Measurements from ENCODE around the gene LIN7A.

The LIN7A gene

DNA sequence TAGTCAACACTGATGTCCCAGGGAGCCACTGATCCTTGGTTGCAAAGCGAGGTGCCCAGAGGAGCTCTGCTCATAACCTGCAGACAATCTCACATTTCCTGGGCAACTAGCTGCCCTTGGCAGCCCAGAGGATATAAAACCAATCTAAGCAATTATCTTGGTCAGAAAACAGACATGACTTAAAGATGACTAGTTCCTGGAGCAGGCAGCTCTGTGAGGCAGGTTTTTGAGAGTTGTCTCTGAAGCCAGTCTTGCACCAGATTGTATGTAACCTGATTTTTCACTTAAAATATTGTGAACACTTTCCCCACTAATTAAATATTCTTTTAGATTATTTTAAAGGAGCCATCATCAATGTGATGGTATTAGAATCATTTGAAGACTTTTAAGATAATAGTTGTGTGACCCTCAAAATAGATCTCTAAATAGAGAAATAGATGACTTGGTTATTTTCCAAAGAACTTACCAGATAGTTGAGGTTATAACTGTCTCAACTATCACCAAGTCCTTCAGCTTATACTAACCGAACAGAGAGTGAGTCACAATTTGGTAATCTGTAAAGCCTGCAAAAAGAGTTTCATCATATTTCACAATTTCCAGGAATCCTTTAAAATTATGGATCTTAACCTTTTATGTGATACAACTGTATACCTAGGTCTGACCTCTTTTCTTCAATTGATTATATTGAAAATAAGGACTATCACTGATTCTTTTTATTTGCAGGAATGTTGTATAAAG lies 75.9 kb downstream of the LIN7A start:
- TF ChIP-seq, protein P1, sequence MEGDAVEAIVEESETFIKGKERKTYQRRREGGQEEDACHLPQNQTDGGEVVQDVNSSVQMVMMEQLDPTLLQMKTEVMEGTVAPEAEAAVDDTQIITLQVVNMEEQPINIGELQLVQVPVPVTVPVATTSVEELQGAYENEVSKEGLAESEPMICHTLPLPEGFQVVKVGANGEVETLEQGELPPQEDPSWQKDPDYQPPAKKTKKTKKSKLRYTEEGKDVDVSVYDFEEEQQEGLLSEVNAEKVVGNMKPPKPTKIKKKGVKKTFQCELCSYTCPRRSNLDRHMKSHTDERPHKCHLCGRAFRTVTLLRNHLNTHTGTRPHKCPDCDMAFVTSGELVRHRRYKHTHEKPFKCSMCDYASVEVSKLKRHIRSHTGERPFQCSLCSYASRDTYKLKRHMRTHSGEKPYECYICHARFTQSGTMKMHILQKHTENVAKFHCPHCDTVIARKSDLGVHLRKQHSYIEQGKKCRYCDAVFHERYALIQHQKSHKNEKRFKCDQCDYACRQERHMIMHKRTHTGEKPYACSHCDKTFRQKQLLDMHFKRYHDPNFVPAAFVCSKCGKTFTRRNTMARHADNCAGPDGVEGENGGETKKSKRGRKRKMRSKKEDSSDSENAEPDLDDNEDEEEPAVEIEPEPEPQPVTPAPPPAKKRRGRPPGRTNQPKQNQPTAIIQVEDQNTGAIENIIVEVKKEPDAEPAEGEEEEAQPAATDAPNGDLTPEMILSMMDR (IDR thresholded peaks at IDR 0.05), result no peak
- TF ChIP-seq ZFX (IDR thresholded peaks at IDR 0.05; ENCODE audit: borderline replicate concordance), result no peak

DNA sequence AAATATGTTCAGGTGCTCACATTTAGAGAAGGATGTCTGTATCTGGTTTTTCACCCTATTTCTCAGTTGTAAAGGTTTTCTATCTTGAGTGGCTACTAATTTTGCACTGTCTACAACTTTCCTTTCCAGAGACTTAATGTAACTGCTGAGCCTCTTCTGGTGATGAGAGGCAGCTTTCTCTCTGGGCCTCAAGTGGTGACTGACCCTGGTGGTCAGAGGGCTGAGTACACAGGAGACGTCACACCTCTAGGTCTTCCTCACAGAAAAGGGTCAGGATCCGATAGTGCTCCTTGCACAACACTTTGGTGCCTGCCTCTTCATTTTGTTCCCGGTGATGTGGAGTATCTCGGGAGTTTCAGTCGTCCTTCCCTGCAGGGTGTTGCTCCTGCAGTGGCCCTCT lies 76.8 kb downstream of the LIN7A start:
- TF ChIP-seq, protein P1 (IDR thresholded peaks at IDR 0.05), result no peak
- TF ChIP-seq ZFX (IDR thresholded peaks at IDR 0.05; ENCODE audit: borderline replicate concordance), result no peak
- H3K27ac ChIP-seq, result no peak overlapping the region

More for the DNA sequence above, 75.9 kb downstream of the LIN7A start:
- H3K27ac ChIP-seq, result no peak overlapping the region

DNA sequence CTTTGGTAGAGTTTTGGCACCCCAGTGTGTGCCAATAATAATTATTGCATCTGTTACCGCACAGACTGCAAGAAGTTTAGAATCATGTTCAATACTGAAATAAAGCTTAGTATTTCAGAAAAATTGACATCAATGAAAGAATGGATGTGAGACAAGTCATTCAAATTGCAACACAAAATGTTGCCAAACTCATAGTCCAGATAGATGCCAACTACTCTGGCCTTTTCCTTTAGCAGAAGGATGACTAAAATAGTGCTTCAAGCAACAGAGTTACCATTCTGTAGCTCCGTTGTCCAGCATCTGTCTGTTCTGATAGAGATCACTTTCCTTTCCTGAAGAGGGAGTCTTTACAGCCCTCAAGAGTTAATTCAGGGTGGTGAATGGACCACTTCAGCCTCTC lies 77.5 kb downstream of the LIN7A start:
- TF ChIP-seq ZFX (IDR thresholded peaks at IDR 0.05; ENCODE audit: borderline replicate concordance), result no peak
- TF ChIP-seq, protein P1 (IDR thresholded peaks at IDR 0.05), result no peak
- H3K27ac ChIP-seq, result no peak overlapping the region

DNA sequence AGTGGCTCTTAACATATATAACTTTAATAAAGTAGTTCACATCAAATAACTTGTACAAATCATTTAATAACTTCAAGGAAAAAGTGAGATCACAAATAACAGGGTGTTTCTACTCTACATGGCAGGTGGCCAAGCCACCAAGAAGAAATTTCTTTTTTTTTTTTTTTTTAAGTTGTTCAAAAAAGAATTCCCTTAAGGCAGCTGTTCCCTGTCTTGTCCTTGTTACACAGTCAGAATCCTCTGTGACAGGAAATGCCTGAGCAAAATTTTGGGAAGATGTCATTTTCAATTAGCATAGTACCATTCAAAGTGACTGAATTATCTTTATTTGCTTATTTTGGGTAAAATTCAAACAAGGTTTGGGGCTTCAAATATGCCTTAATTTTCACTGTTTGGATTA lies 79.4 kb downstream of the LIN7A start:
- no peak for TF ChIP-seq ZFX (IDR thresholded peaks at IDR 0.05; ENCODE audit: borderline replicate concordance)
- TF ChIP-seq, protein P1 (IDR thresholded peaks at IDR 0.05), result no peak
- no peak overlapping the region for H3K27ac ChIP-seq

DNA sequence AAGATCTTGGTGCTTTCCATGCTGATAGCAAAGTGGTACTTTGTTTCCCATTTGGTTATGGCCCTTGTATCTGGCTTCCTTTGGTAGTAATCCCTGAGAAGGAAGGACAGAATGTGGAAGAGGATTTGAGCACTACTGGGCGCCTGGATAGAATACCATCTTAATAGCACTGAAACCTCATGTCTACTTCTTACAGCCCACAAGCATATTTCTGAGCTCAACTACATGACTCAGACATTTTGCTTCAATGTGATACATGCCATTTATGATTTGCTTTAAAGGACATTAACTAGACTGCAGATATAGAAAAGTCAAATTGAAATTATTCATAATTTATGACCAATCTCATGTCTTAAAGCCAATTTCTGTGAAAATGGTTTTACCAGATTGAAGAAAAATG lies 80.4 kb downstream of the LIN7A start:
- H3K27ac ChIP-seq, result no peak overlapping the region
- no peak for TF ChIP-seq ZFX (IDR thresholded peaks at IDR 0.05; ENCODE audit: borderline replicate concordance)
- TF ChIP-seq, protein P1 (IDR thresholded peaks at IDR 0.05), result no peak

DNA sequence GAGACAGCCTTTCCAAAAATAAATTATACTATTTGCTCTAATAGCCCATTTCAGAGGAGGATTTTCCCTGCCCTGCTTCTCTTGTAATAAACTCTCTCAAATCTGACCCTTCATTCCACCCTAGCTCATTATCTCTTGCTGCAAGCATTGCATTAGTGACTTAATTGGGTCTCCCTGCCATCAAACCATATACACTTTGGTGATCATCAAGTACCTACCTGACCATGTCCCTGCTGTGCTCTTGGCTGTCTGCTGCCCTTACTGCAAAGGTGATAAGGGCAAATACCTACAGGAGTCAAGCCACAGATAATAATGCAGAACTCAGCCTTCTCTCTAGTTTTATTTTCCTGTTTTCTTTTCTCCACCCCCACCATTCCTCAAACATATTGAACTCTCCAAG lies 88.4 kb downstream of the LIN7A start:
- TF ChIP-seq ZFX (IDR thresholded peaks at IDR 0.05; ENCODE audit: borderline replicate concordance), result no peak
- TF ChIP-seq, protein P1 (IDR thresholded peaks at IDR 0.05), result no peak
- H3K27ac ChIP-seq, result no peak overlapping the region

DNA sequence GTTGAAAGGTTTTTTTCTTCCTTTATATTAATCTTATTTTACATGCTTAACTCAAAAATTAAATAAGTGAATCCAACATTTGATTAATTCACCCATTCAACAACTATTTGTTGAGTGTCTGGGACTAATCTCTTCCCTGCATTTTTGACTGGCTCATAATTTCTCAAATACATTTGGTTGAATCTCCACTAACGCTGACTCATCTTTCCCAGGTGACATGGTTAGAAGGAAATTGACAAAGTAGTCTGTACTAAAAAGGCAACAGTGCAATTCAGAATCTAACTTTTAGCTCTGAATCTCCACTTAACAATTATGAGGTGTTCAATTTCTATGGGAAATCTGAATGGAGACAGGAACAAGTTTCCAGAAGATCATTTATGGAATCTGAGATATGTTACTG lies 88.9 kb downstream of the LIN7A start:
- no peak for TF ChIP-seq ZFX (IDR thresholded peaks at IDR 0.05; ENCODE audit: borderline replicate concordance)
- TF ChIP-seq, protein P1 (IDR thresholded peaks at IDR 0.05), result no peak
- H3K27ac ChIP-seq, result no peak overlapping the region
